HTR-8/SVneo (cell line): Measurements from ENCODE around the gene DNAH7.
"Not testable (repeated sequence)": the region's sequence is repeated elsewhere in the genome, so short reads cannot be mapped to it uniquely, and the experiment has no call there.

Experiments
- DNase-seq: peaks from one replicate; pipeline ENCODE4 v3.0.0; 2011; ENCODE audit warnings: low spot score, mixed read lengths; ENCODE audit not compliant: insufficient read length
- FAIRE-seq: peaks from 2 replicates; lab custom pipeline; 2011; peaks lifted over from hg19 to GRCh38; lab: Jason Lieb, UNC

DNAH7 gene

DNA sequence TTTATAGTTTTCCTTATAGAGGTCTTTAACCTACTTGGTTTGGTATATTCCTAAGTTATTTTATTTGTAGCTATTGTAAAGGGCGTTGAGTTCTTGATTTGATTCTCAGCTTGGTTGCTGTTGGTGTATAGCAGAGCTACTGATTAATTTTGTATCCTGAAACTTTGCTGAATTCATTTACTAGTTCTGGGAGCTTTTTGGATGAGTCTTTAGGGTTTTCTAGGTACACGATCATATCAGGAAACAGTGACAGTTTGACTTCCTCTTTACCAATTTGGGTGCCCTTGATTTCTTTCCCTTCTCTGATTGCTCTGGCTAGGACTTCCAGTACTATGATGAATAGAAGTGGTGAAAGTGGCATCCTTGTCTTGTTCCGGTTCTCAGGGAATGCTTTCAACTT is 376.1 kb downstream of the DNAH7 start:
- FAIRE-seq, result not testable (repeated sequence)

More for the DNA sequence above, 376.1 kb downstream of the DNAH7 start:
- DNase-seq, result not testable (repeated sequence)
